Esophagus muscularis mucosa (tissue), 3 donors: ENCODE measurements around the gene CTNNA3.

ENCODE experiments used
- CTCF ChIP-seq, 3 experiments: fragments of 200-600 bp in 2 of 3; fragments of 450-650 bp in 1 of 3; sonication (generic) in 2 of 3; IDR thresholded peaks; one replicate each; pipeline ENCODE4 v1.5.1; 2017 to 2019; ENCODE audit warnings: antibody characterized with exemption in 3 of 3, mild to moderate bottlenecking in 2 of 3, moderate library complexity in 1 of 3
- POLR2A ChIP-seq: fragments of 450-650 bp; IDR thresholded peaks from one replicate; pipeline ENCODE4 v1.6.1; 2017; ENCODE audit warnings: antibody characterized with exemption, moderate library complexity, mild to moderate bottlenecking, low read depth
- POLR2AphosphoS5 ChIP-seq, 2 donors: sonication (generic); formaldehyde crosslinking; IDR thresholded peaks; one replicate each; pipeline ENCODE4 v1.6.1; 2017; ENCODE audit warnings: antibody characterized with exemption in 2 of 2

- no peak for TF ChIP-seq CTCF (IDR thresholded peaks at IDR 0.05)
- no peak for TF ChIP-seq POLR2A
- TF ChIP-seq POLR2AphosphoS5 (IDR thresholded peaks at IDR 0.05) = no peak
Observed at GRCh38 chr10:67072654-67073053, 623.3 kb downstream of the CTNNA3 start.
